Smooth muscle cell (in vitro differentiated cells): ENCODE results near the gene SLC50A1. TPM values are rescaled to one million over a fixed set of nuclear protein-coding genes. Genes with fewer than 3 reads are reported as not detected.

Experiments used
- DNase-seq: peaks from one replicate; lab custom pipeline; 2025; ENCODE audit not compliant: unreplicated experiment; lab: John Stamatoyannopoulos, UW
- H2AFZ ChIP-seq: fragments of 200-600 bp; sonication (generic); 2 replicates; pipeline ENCODE4 v1.6.0; 2016; ENCODE audit warnings: antibody characterized with exemption, low read depth, mild to moderate bottlenecking
- H3F3A ChIP-seq: fragments of 200-600 bp; sonication (generic); 2 replicates; pipeline ENCODE4 v1.6.0; 2017; ENCODE audit warnings: antibody characterized with exemption, low read depth
- H3K27ac ChIP-seq: fragments of 200-600 bp; sonication (generic); 2 replicates; pipeline ENCODE4 v1.5.1; 2016; ENCODE audit warnings: low read depth, mild to moderate bottlenecking
- H3K27me3 ChIP-seq: fragments of 200-600 bp; sonication (generic); 2 replicates; pipeline ENCODE4 v1.6.1; 2016; ENCODE audit warnings: low read depth, mild to moderate bottlenecking
- H3K36me3 ChIP-seq: fragments of 200-600 bp; sonication (generic); 2 replicates; pipeline ENCODE4 v1.5.1; 2016; ENCODE audit warnings: low read depth
- H3K4me1 ChIP-seq: fragments of 200-600 bp; sonication (generic); 2 replicates; pipeline ENCODE4 v1.5.1; 2016; ENCODE audit warnings: low read depth
- H3K4me2 ChIP-seq: fragments of 200-600 bp; sonication (generic); 2 replicates; pipeline ENCODE4 v1.6.0; 2016; ENCODE audit warnings: mild to moderate bottlenecking
- H3K4me3 ChIP-seq: fragments of 200-600 bp; sonication (generic); 2 replicates; pipeline ENCODE4 v1.5.1; 2016; ENCODE audit warnings: mild to moderate bottlenecking
- H3K79me2 ChIP-seq: fragments of 200-600 bp; sonication (generic); 2 replicates; pipeline ENCODE4 v1.6.0; 2016; ENCODE audit warnings: low read depth, mild to moderate bottlenecking
- H3K9ac ChIP-seq: fragments of 200-600 bp; sonication (generic); 2 replicates; pipeline ENCODE4 v1.6.0; 2016; ENCODE audit warnings: low read depth
- H3K9me3 ChIP-seq: fragments of 200-600 bp; sonication (generic); replicated peaks from 2 replicates; pipeline ENCODE4 v1.5.1; 2016; ENCODE audit warnings: low read depth
- H4K20me1 ChIP-seq: fragments of 200-600 bp; sonication (generic); 2 replicates; pipeline ENCODE4 v1.6.0; 2016; ENCODE audit warnings: low read depth
- CTCF ChIP-seq: fragments of 200-600 bp; sonication (generic); IDR thresholded peaks from 2 replicates; pipeline ENCODE4 v1.5.1; 2017; ENCODE audit warnings: borderline replicate concordance, mild to moderate bottlenecking, antibody characterized with exemption; ENCODE audit not compliant: insufficient read depth, poor library complexity, severe bottlenecking
- WGBS: methylation state at CpG from one replicate; pipeline ENCODE4 v1.1.7; 2016; ENCODE audit warnings: low lambda C conversion rate; 5-methylcytosine and 5-hydroxymethylcytosine counted together
- polyA plus RNA-seq: library from polyadenylated mRNA; unstranded; fragments of >200 nt; fragmentation: Nextera tagmentation; extraction: Ambion mirVana; gene quantifications from 2 replicates; pipeline ENCODE4 v1.2.1, GENCODE V29; 2016
- total RNA-seq: library from RNA; depleted of rRNA; stranded (reverse); fragments of >200 nt; gene quantifications from 2 replicates; pipeline ENCODE4 v1.2.3, GENCODE V29; 2014

The SLC50A1 gene
- total RNA-seq (44.5 and 44.7 TPM in 2 replicates), polyA plus RNA-seq (98.0 and 109 TPM in 2 replicates)

GRCh38 chr1:155135415-155136028 lies at the start of gene SLC50A1:
Gene SLC50A1 (plus strand): TSS chr1:155135852. CDS start chr1:155135912, 60 bp downstream.
- no peaks in the 10 kb centered on the region for H3K36me3 ChIP-seq
- peaks cover under 1% of the 10 kb centered on the region for H3K4me1 ChIP-seq
- peak within 1 kb of the TSS; percentile 92 for H3K4me2 ChIP-seq
- DNase-seq = peak; percentile 92
- H3K79me2 ChIP-seq = peaks cover 22% of the 10 kb centered on the region
- peaks cover 7% of the 10 kb centered on the region for H3F3A ChIP-seq
- WGBS = 2% methylated on average over 35 of the region's 52 CpGs
- TF ChIP-seq CTCF = no peak
- H3K4me3 ChIP-seq = peak within 1 kb of the TSS; percentile 67
- H3K9ac ChIP-seq = peak within 1 kb of the TSS; percentile 98
- peak within 1 kb of the TSS; percentile 78 for H2AFZ ChIP-seq
- H3K27me3 ChIP-seq = no peaks in the 10 kb centered on the region
- no peaks in the 10 kb centered on the region for H3K9me3 ChIP-seq
- H3K27ac ChIP-seq = peak within 1 kb of the TSS; percentile 99
- H4K20me1 ChIP-seq = no peaks in the 10 kb centered on the region

GRCh38 chr1:155086128-155086741 lies 49.4 kb upstream of the SLC50A1 start:
- peak; percentile 100 for TF ChIP-seq CTCF
- Histone ChIP-seq H3K36me3 (no peaks in the 10 kb centered on the region), H3K9ac (no peak overlapping the region), H3K4me2 (peak overlapping the region; percentile 87), H2AFZ (no peak overlapping the region), H3F3A (peaks cover 3% of the 10 kb centered on the region), H4K20me1 (peaks cover 4% of the 10 kb centered on the region), H3K79me2 (no peaks in the 10 kb centered on the region), H3K9me3 (no peaks in the 10 kb centered on the region), H3K4me3 (peak overlapping the region; percentile 78), H3K27ac (peak overlapping the region; percentile 70), H3K27me3 (peaks cover 29% of the 10 kb centered on the region), H3K4me1 (peaks cover 19% of the 10 kb centered on the region)
- WGBS = 28% methylated on average over 19 of the region's 24 CpGs
- DNase-seq = peak; percentile 38

GRCh38 chr1:155086856-155087535 lies 48.7 kb upstream of the SLC50A1 start:
- Histone ChIP-seq H3K4me1 (peaks cover 17% of the 10 kb centered on the region), H3K9me3 (no peaks in the 10 kb centered on the region)
- TF ChIP-seq CTCF = no peak

More at GRCh38 chr1:155086856-155087535, 48.7 kb upstream of the SLC50A1 start:
- Histone ChIP-seq H3F3A (no peaks in the 10 kb centered on the region), H4K20me1 (no peaks in the 10 kb centered on the region), H3K4me3 (no peak overlapping the region), H3K27me3 (peaks cover 21% of the 10 kb centered on the region), H3K79me2 (no peaks in the 10 kb centered on the region), H3K4me2 (no peak overlapping the region), H2AFZ (no peak overlapping the region), H3K36me3 (no peaks in the 10 kb centered on the region), H3K9ac (no peak overlapping the region), H3K27ac (no peak overlapping the region)
- 78% methylated on average over 8 of the region's 8 CpGs for WGBS
- no peak for DNase-seq
